ENCODE data around the gene SEMA4B.

SEMA4B gene, protein sequence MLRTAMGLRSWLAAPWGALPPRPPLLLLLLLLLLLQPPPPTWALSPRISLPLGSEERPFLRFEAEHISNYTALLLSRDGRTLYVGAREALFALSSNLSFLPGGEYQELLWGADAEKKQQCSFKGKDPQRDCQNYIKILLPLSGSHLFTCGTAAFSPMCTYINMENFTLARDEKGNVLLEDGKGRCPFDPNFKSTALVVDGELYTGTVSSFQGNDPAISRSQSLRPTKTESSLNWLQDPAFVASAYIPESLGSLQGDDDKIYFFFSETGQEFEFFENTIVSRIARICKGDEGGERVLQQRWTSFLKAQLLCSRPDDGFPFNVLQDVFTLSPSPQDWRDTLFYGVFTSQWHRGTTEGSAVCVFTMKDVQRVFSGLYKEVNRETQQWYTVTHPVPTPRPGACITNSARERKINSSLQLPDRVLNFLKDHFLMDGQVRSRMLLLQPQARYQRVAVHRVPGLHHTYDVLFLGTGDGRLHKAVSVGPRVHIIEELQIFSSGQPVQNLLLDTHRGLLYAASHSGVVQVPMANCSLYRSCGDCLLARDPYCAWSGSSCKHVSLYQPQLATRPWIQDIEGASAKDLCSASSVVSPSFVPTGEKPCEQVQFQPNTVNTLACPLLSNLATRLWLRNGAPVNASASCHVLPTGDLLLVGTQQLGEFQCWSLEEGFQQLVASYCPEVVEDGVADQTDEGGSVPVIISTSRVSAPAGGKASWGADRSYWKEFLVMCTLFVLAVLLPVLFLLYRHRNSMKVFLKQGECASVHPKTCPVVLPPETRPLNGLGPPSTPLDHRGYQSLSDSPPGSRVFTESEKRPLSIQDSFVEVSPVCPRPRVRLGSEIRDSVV

GRCh38 chr15:90201130-90201943 lies at the start of gene SEMA4B:
SEMA4B (plus strand) TSS chr15:90201330; CDS start chr15:90201579, 249 bp downstream.
- Histone ChIP-seq H3K4me3 (ENCODE audit: low read depth, low read length) (peak within 1 kb of the TSS; percentile 88), H3K9me3 (ENCODE audit: control insufficient read depth, insufficient read depth, low read length) (no peaks in the 10 kb centered on the region), H3K27ac (ENCODE audit: low read depth, low read length) (peak within 1 kb of the TSS; percentile 60), H3K9ac (ENCODE audit: low read depth, low read length) (peak within 1 kb of the TSS; percentile 24), H3K27me3 (ENCODE audit: control insufficient read depth, insufficient read depth, low read length) (peaks cover 3% of the 10 kb centered on the region; the same call in 1 of the 2 replicates), H3K36me3 (ENCODE audit: control insufficient read depth, insufficient read depth, low read length) (peaks cover 7% of the 10 kb centered on the region; the same call in 1 of the 2 replicates), H3K4me1 (ENCODE audit: control insufficient read depth, insufficient read depth, low read length) (peaks cover 14% of the 10 kb centered on the region; the same call in 1 of the 2 replicates)

DNA sequence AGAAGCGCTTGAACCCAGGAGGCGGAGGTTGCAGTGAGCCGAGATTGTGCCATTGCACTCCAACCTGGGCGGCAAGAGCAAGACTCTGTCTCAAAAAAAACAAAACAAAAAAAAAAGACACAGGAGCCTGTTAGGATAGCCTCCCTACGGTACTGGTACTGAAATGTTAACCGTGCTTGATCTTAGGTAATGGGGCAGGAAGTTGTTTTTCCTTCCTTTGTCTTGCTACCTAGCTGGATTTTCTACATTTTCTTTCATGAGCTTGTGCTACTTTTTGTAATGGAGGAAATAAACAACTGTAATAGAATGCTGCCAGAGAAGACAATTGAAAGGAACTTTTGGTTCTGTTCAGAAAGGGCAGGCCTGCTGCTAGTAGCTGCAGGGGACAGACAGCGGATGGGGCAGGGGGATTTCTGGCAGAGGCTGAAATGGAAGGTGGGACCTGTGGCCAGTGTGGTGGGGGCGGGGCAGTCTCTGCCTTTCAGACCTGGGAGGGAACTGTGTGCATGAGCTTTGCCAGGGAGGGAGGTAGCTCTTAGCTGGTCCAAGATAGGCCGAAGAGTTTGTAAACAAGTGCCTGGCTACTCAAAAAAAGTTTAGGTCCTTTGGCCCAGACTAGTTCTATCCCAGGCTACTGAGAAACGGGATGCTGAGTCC lies 49.0 kb upstream of the SEMA4B start:
- peaks cover 16% of the 10 kb centered on the region for H3K4me1 ChIP-seq (ENCODE audit: control insufficient read depth, insufficient read depth, low read length)
- no peaks in the 10 kb centered on the region for H3K9me3 ChIP-seq (ENCODE audit: control insufficient read depth, insufficient read depth, low read length)
- no peak overlapping the region for H3K9ac ChIP-seq (ENCODE audit: low read depth, low read length)
- H3K4me3 ChIP-seq (ENCODE audit: low read depth, low read length): 0 out of 2 replicates have a peak overlapping the region, but pooled peaks have one; percentile 2
- H3K36me3 ChIP-seq (ENCODE audit: control insufficient read depth, insufficient read depth, low read length): no peaks in the 10 kb centered on the region
- H3K27me3 ChIP-seq (ENCODE audit: control insufficient read depth, insufficient read depth, low read length): peaks cover 5% of the 10 kb centered on the region; the same call in 1 of the 2 replicates
- H3K27ac ChIP-seq (ENCODE audit: low read depth, low read length): peak overlapping the region; percentile 77

- Histone ChIP-seq H3K27ac (ENCODE audit: low read depth, low read length) (no peak overlapping the region), H3K27me3 (ENCODE audit: control insufficient read depth, insufficient read depth, low read length) (peaks cover 5% of the 10 kb centered on the region; the same call in 1 of the 2 replicates), H3K9ac (ENCODE audit: low read depth, low read length) (no peak overlapping the region), H3K9me3 (ENCODE audit: control insufficient read depth, insufficient read depth, low read length) (no peaks in the 10 kb centered on the region), H3K4me3 (ENCODE audit: low read depth, low read length) (no peak overlapping the region), H3K36me3 (ENCODE audit: control insufficient read depth, insufficient read depth, low read length) (no peaks in the 10 kb centered on the region), H3K4me1 (ENCODE audit: control insufficient read depth, insufficient read depth, low read length) (peaks cover 19% of the 10 kb centered on the region)
These were observed 47.5 kb upstream of the SEMA4B start for GRCh38 chr15:90153658-90154057.

DNA sequence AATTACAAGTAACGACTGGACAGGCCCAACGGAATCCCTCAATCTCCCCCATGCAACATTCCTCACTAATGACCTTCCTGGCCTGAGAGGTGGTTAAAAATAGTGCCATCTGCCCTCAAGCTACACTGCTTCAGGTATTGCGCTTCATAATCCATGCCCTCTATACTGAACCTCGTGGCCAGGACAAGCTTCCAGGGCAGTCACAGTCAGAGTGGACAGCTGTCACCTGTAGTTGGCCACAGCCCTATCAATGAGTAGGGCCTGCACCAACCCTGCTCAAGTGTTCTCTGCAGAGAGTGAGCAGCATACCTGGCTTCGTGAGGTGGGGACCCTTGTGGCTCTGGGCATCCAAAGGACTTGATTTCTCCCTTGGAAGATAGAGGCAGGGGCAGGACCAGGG lies 46.9 kb upstream of the SEMA4B start:
- H3K4me1 ChIP-seq (ENCODE audit: control insufficient read depth, insufficient read depth, low read length): peaks cover 19% of the 10 kb centered on the region
- H3K36me3 ChIP-seq (ENCODE audit: control insufficient read depth, insufficient read depth, low read length): no peaks in the 10 kb centered on the region
- no peak overlapping the region for H3K4me3 ChIP-seq (ENCODE audit: low read depth, low read length)
- no peaks in the 10 kb centered on the region for H3K9me3 ChIP-seq (ENCODE audit: control insufficient read depth, insufficient read depth, low read length)
- peaks cover 5% of the 10 kb centered on the region; the same call in 1 of the 2 replicates for H3K27me3 ChIP-seq (ENCODE audit: control insufficient read depth, insufficient read depth, low read length)
- H3K27ac ChIP-seq (ENCODE audit: low read depth, low read length): no peak overlapping the region
- H3K9ac ChIP-seq (ENCODE audit: low read depth, low read length): no peak overlapping the region

DNA sequence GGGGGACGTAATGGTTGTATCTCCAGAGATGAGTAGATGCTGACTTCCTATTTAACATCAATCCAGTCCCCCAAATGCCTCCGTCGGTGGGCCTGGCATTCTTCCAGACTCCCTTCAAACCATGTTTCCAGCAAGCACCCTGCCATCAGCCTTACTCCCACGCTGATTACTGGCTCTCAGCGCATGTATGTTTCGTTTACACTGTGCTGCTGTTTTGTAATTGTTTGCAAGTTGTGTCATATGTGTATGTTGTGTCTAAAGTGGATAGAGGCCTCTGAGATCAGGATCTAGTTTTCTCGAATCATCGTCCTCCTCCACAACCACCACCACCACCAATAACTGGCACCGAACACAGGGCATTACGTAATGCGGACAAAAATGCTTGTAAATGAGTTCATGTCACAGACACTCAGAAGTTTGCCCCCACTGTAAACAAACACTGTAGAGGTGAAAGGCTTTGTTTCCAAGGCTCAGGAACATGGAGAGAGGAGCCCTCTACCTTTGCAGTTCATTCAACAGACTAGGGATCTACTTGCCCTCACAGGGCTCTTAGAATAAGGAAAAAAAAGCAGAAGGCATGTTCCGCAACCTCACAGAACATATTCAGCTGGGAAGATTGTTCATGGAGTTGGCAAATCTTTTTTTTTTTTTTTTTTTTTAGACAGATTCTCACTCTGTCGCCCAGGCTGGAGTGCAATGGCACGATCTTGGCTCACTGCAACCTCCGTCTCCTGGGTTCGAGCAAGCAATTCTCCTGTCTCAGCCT lies 46.1 kb upstream of the SEMA4B start:
- peaks cover 19% of the 10 kb centered on the region for H3K4me1 ChIP-seq (ENCODE audit: control insufficient read depth, insufficient read depth, low read length)
- no peak overlapping the region for H3K4me3 ChIP-seq (ENCODE audit: low read depth, low read length)
- no peaks in the 10 kb centered on the region for H3K9me3 ChIP-seq (ENCODE audit: control insufficient read depth, insufficient read depth, low read length)
- H3K27me3 ChIP-seq (ENCODE audit: control insufficient read depth, insufficient read depth, low read length): no peaks in the 10 kb centered on the region; the same call in 1 of the 2 replicates
- H3K9ac ChIP-seq (ENCODE audit: low read depth, low read length): no peak overlapping the region
- H3K27ac ChIP-seq (ENCODE audit: low read depth, low read length): no peak overlapping the region
- no peaks in the 10 kb centered on the region for H3K36me3 ChIP-seq (ENCODE audit: control insufficient read depth, insufficient read depth, low read length)

- H3K4me1 ChIP-seq (ENCODE audit: control insufficient read depth, insufficient read depth, low read length): peaks cover 9% of the 10 kb centered on the region; the same call in 1 of the 2 replicates
- H3K27ac ChIP-seq (ENCODE audit: low read depth, low read length): no peak overlapping the region
- no peak overlapping the region for H3K4me3 ChIP-seq (ENCODE audit: low read depth, low read length)
- H3K9me3 ChIP-seq (ENCODE audit: control insufficient read depth, insufficient read depth, low read length): no peaks in the 10 kb centered on the region
- H3K36me3 ChIP-seq (ENCODE audit: control insufficient read depth, insufficient read depth, low read length): no peaks in the 10 kb centered on the region
- H3K9ac ChIP-seq (ENCODE audit: low read depth, low read length): no peak overlapping the region
- no peaks in the 10 kb centered on the region for H3K27me3 ChIP-seq (ENCODE audit: control insufficient read depth, insufficient read depth, low read length)
These were observed 41.9 kb upstream of the SEMA4B start for GRCh38 chr15:90159213-90159612.

DNA sequence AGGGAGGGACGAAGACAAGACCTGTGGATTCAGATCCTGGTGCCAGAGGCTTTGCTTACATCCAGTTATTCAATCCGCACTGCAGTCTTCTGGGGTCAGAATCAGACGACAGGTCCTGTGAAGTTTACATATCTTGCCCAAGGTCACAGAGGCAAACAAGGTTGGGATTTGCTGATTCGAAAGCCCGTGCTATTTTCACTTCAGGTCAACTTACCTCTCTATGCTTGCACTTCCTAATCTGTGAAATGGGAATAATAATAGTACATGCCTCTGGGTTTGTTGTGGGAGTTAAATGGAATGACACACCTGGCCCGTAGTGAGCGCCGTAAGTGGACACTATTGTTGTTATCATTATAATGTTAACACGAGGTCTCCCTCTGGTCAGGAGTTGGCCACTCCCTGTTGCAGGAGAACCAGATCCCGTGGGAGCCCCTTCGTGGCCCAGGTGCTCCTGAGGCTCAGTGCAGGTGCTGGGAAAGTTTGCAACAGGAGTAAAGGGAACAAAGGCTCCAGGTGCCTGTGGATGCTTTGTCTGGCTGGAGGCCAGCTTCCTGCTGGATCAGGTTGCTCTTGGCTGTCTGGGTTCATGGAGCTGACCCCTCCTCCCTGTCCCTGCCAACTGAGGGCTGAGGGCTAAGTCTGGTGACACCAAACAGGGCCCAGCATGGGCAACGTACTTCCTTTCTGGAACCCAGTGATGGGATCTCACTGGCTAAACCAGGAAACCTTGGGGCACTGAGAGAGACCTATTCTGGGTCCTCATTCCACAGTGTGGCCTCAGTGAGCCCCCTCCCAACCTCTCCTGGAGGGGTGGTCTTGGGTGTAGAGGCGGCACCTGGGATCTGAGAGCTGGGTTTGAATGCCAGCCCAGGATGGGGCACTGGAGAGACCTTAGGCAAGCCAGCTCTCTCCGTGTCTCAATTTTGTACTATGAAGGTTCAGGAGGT lies 40.1 kb upstream of the SEMA4B start:
- Histone ChIP-seq H3K4me1 (ENCODE audit: control insufficient read depth, insufficient read depth, low read length) (peaks cover 9% of the 10 kb centered on the region; the same call in 1 of the 2 replicates), H3K27ac (ENCODE audit: low read depth, low read length) (no peak overlapping the region), H3K9ac (ENCODE audit: low read depth, low read length) (no peak overlapping the region), H3K27me3 (ENCODE audit: control insufficient read depth, insufficient read depth, low read length) (no peaks in the 10 kb centered on the region), H3K36me3 (ENCODE audit: control insufficient read depth, insufficient read depth, low read length) (no peaks in the 10 kb centered on the region), H3K9me3 (ENCODE audit: control insufficient read depth, insufficient read depth, low read length) (no peaks in the 10 kb centered on the region), H3K4me3 (ENCODE audit: low read depth, low read length) (no peak overlapping the region)

DNA sequence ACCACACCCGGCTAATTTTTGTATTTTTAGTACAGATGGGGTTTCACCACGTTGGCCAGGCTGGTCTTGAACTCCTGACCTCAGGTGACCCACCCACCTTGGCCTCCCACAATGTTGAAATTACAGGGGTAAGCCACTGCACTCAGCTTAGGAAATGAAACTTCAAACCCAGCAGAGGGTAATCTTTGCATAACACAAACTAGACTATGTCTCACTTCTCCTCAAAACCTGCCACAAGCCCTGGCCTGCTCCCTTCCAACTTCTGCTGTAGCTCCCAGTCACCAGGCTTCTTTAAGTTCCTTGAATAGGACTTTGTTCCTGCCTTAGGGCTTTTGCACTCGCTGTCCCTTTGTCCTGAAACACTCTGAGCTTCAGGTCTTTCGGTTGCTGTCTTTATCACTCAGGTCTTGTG lies 39.2 kb upstream of the SEMA4B start:
- no peak overlapping the region for H3K9ac ChIP-seq (ENCODE audit: low read depth, low read length)
- H3K27ac ChIP-seq (ENCODE audit: low read depth, low read length): no peak overlapping the region
- H3K4me1 ChIP-seq (ENCODE audit: control insufficient read depth, insufficient read depth, low read length): peaks cover 9% of the 10 kb centered on the region; the same call in 1 of the 2 replicates
- no peaks in the 10 kb centered on the region for H3K27me3 ChIP-seq (ENCODE audit: control insufficient read depth, insufficient read depth, low read length)
- no peak overlapping the region for H3K4me3 ChIP-seq (ENCODE audit: low read depth, low read length)
- no peaks in the 10 kb centered on the region for H3K36me3 ChIP-seq (ENCODE audit: control insufficient read depth, insufficient read depth, low read length)
- H3K9me3 ChIP-seq (ENCODE audit: control insufficient read depth, insufficient read depth, low read length): no peaks in the 10 kb centered on the region

DNA sequence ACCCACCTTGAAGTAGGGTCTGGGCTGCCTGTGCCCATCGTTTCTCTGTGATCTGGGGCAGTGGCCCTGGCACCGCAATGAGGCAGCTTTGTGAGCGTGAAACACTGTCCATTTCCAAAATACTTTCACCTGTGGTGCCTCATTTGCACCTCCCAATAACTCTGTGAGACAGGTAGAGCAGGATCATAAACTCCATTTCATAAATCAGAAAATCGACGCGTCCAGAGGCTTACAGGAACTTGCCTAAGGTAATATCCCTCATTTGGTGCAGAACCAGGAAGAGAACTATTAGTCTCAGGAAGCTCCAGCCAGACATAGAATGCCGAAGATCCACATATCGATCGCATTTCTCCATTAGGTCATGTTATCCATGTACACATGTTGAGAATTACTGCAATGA lies 38.2 kb upstream of the SEMA4B start:
- H3K27ac ChIP-seq (ENCODE audit: low read depth, low read length): no peak overlapping the region

More for the DNA sequence above, 38.2 kb upstream of the SEMA4B start:
- H3K9ac ChIP-seq (ENCODE audit: low read depth, low read length): no peak overlapping the region
- no peaks in the 10 kb centered on the region for H3K36me3 ChIP-seq (ENCODE audit: control insufficient read depth, insufficient read depth, low read length)
- no peaks in the 10 kb centered on the region for H3K9me3 ChIP-seq (ENCODE audit: control insufficient read depth, insufficient read depth, low read length)
- H3K4me3 ChIP-seq (ENCODE audit: low read depth, low read length): no peak overlapping the region
- no peaks in the 10 kb centered on the region for H3K27me3 ChIP-seq (ENCODE audit: control insufficient read depth, insufficient read depth, low read length)
- peaks cover 9% of the 10 kb centered on the region; the same call in 1 of the 2 replicates for H3K4me1 ChIP-seq (ENCODE audit: control insufficient read depth, insufficient read depth, low read length)
